Measurements from ENCODE around the gene CDK14.

DNA sequence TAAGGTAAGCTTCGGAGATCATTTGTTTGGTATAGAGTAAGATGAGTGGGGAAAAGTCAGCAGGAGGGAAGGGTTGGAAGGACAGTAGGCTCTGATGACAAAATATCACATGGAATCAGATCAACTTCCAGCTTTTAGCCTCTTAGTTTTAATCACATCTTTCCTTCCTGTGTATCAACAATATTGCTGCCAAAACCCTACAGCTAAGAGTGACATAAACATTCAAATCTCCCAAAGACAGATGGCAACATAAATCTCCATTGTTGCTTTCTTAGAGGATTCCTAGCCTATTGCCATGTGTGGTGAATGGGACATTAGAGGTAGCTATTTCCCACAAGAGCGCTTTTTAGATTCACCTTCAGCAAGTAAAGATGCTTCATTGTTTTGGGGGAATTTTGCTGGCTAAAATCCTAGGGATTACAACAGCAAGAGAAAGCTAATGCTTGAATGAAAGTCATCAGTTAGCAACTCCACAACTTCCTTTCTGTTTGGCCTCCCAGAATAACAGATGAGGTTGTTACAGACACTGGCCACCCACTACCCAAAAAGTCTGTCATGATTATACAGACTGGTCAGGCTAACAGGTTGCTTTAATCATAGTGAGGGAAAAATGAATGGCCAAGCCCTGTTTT, 632.9 kb downstream of the CDK14 start:
- TF ChIP-seq, protein P1, sequence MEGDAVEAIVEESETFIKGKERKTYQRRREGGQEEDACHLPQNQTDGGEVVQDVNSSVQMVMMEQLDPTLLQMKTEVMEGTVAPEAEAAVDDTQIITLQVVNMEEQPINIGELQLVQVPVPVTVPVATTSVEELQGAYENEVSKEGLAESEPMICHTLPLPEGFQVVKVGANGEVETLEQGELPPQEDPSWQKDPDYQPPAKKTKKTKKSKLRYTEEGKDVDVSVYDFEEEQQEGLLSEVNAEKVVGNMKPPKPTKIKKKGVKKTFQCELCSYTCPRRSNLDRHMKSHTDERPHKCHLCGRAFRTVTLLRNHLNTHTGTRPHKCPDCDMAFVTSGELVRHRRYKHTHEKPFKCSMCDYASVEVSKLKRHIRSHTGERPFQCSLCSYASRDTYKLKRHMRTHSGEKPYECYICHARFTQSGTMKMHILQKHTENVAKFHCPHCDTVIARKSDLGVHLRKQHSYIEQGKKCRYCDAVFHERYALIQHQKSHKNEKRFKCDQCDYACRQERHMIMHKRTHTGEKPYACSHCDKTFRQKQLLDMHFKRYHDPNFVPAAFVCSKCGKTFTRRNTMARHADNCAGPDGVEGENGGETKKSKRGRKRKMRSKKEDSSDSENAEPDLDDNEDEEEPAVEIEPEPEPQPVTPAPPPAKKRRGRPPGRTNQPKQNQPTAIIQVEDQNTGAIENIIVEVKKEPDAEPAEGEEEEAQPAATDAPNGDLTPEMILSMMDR (IDR thresholded peaks at IDR 0.05): no peak
- TF ChIP-seq POLR2A (IDR thresholded peaks at IDR 0.05): no peak
